GM18873 (cell line): Measurements from ENCODE around the gene RBFA.

Experiments used
- ATAC-seq: cut with Tn5 transposase; IDR thresholded peaks from one replicate; pipeline ENCODE4 v1.9.1; 2021; ENCODE audit warnings: mild to moderate bottlenecking, moderate library complexity, moderate number of reproducible peaks; ENCODE audit not compliant: unreplicated experiment, low FRiP score

Gene RBFA

DNA sequence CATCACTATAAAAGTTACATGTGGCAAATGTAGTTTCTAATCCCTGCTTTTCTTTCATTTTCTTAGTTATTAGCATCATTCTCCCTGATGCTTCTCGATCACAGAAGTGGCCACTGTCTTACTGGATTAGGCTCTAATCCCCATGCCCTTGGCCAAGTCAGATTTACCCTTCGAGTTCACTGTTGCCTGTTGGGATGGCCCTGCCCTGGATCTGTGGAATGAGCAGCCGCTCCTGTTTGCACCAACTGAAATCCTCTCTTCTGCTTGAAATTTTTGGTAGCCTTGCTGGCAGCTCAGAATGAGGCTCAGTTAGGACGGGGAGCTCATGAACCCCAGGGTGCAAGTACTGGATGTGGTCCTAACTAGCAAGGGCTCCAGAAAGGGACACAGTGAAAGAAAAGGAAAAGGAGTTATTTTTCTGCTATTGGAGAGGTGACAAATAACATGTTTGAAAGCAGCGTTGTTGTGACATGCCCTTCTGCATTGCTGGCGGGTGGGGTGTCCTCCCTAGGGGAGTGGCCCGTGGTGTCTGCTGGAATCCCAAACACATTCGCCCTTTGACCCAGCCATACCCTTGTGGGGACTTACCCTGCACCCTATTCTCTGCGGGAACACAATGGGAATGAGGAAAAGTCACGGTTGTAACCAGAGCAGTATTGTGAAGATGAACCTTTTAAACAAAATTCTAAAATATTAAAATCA lies 34.5 kb downstream of the RBFA start:
- ATAC-seq = no peak

- ATAC-seq = no peak
Measured at GRCh38 chr18:80070825-80071224, 36.6 kb downstream of the RBFA start.

- no peak for ATAC-seq
Measured at GRCh38 chr18:80074183-80074582, 39.9 kb downstream of the RBFA start.

GRCh38 chr18:80074697-80075096 lies 40.5 kb downstream of the RBFA start:
- no peak for ATAC-seq

- ATAC-seq = no peak
Measured at GRCh38 chr18:80075940-80076339, 41.7 kb downstream of the RBFA start.

DNA sequence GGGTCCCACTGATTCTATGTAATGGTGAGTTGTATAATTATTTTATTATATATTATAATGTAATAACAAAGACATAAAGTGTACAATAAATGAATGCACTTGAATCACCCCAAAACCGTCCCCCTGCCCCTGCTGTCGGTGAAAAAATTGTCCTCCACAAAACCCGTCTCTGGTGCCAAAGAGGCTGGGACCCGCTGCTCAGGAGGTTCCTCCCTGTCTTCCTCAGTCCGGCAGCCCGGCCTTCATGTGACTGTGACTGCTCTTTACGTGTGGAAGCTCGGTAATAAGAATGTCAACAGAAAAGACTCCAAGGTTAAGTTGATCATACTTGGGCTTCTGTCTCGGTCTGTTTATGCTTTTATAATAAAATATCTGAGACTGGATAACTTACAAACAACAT lies 42.1 kb downstream of the RBFA start:
- ATAC-seq = no peak

GRCh38 chr18:80077873-80078272 lies 43.6 kb downstream of the RBFA start:
- ATAC-seq = no peak
